KBM-7 (cell line): ENCODE data around the gene KLF4.
"Not testable (repeated sequence)": the region's sequence is repeated elsewhere in the genome, so short reads cannot be mapped to it uniquely, and the experiment has no call there.

Experiments
- DNase-seq: peaks from one replicate; pipeline ENCODE4 v3.0.0-alpha.2; 2015
- in situ Hi-C: fragments of 300-500 bp; cut with MboI; formaldehyde crosslinking; loops from 2 replicates; pipeline ENCODE4 v1.14.3; 2020; ENCODE audit warnings: low sequenced_read_pairs, low pct_unique_long_range_greater_than_20kb, mixed read lengths

KLF4 gene

DNA sequence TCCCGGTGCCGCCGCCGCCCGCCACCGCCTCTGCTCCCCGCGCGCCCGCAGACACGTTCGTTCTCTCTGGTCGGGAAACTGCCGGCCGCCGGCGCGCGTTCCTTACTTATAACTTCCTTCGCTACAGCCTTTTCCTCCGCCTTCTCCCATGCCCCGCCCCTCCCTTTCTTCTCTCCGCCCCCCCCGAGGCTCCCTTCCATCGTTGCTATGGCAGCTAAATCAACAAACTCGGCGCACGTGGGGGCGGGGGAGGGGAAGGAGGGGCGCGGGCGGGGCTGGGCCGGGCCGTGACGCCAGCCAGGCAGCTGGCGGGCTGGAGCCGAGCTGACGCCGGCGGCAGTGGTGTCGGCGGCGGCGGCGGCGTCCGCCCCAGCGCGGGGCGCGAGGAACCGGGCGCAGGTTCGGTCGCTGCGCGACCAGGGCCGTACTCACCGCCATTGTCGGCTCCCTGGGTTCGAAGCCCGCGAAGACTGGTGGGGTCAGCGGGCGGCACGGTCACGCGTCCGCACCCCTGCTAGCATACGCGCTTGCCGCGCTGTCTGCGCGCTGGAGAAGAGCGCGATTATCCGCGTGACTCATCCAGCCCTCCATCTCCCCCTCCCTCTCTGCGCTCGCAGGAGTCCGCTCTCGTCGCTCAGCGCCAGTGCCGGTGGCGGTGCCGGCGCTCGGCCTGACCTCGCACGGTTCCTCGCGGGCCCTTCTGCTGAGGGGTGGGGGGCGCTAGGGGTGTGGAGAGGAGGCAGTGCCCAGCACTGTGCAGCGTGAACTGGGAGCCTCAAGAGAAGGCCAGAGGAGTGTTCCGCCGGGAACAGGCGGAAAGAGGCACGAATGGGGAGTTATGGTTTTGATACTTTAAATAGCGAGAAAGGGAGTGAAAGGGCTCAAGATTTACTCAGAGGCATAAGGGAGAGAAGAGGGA, at the start of gene KLF4:
KLF4 (minus strand) TSS at position 83 of the 919 bp plus-strand sequence. CDS start 597 bp downstream, outside the sequence.
- DNase-seq, result peak; percentile 54
- in situ Hi-C loops, result no loop called here

DNA sequence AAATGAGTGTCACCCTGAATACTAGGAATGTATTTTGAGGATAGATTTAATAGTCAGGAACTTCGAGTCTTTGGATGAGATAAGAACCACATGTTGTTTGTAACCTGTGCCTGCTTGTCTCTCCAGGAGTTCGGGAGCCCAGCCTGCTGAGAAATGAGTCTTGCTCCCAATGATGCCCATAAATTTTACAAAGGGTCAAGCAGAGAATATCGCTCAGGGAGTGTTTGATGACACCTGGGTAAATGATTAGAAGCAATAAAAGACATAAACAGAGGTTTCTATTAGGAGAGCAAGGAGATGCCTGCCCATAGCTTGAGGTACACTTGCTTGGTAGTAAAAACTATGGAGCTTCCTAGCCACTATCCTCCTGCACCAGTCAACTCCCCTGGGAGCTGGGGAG, 46.9 kb upstream of the KLF4 start:
- no peak for DNase-seq
- in situ Hi-C loops, result no loop called here

DNA sequence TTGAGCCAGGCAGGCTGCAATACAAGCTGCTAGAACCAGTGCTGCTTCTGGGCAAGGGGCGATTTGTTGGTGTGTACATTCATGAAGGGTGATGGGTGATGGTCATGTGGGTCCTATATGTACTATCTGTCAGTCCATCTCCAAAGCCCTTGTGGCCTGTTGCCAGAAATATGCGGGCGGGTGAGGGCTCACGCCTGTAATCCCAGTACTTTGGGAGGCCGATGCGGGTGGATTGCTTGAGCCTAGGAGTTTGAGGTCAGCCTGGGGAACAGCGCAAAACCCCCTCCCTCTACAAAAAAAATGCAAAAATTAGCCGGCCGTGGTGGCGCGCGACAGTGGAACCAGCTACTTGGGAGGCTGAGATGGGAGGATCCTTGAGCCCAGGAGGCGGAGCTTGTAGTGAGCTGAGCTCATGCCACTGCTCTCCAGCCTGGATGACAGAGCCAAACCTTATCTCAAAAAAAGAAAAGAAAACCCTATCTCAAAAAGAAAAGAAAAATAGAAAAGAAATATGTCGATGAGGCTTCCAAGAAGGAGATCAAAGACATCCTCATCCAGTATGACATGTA, 45.0 kb upstream of the KLF4 start:
- no peak for DNase-seq
- in situ Hi-C loops, result no loop called here

DNA sequence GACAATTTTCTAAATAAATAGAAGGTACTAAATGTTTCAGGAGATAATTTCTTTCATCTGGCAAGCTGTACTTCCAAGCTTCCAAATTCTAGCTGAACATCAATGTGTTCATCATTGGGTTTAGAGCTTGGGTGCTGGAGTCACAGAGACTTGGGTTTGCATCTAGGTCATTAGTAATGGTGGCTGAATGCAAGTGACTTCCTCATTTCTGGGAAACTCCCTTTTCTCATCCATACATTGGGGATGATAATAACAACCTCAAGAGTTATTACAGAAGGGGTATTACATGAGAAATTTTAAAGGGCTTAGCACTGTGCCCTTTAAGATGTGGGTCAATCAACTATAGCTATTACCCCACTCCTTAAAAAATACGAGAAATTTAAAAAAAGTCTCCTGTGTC, 41.1 kb upstream of the KLF4 start:
- DNase-seq, result no peak
- in situ Hi-C loops, result no loop called here

DNA sequence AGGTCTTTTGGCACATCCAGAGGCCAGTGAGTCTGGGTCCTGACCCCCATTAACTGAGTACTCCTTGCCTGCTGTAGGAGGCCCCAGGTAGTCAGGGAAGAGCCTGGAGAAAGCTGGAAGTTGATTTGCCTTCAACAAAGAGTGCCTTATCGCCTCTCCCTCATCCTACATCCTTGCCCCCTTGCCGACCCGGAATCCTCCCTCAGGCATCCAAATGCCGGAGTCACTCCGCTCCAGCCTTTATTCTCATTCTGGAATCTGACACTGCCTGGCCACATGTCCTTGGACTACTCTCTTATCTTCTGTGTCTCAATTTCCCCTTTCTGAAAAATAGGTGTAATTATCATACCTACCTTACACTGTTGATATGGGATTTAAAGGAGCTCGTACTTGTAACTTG, 39.1 kb upstream of the KLF4 start:
- in situ Hi-C loops, result no loop called here
- DNase-seq, result no peak

DNA sequence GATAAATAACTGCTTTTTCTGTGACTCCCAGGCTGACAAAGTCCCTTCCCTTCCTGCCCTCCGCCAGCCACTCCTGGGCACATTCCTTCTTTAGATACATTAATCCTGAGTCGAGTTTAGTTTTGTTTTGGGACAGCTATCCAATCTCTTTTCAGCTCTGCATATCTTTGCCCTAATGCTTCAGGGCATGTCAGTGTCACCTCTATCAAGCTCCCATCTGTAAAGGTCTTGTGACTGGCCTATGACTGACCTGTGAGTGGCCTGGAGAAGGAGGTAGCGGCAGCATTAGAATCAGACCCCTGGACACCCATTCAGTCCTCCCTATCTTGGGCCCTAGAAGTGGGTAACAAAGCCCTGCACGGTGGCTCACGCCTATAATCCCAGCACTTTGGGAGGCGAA, 34.0 kb upstream of the KLF4 start:
- no peak for DNase-seq
- in situ Hi-C loops, result no loop called here

DNA sequence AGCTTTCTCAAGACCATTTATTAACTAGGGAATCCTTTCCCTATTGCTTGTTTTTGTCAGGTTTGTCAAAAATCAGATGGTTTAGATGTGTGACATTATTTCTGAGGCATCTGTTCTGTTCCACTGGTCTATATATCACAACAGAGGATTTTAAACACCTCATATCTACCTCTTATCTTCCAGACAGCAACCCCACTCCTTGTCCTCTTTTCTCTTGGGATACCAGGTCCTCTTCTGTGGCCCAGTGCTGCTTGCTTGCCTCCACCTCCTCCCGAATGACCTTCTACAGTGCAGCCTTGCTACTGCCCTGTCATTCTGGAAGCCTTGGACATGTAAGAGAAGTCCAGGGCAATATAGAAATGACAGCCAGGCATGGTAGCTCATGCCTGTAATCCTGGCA, 30.6 kb upstream of the KLF4 start:
- DNase-seq, result no peak
- in situ Hi-C loops, result no loop called here

DNA sequence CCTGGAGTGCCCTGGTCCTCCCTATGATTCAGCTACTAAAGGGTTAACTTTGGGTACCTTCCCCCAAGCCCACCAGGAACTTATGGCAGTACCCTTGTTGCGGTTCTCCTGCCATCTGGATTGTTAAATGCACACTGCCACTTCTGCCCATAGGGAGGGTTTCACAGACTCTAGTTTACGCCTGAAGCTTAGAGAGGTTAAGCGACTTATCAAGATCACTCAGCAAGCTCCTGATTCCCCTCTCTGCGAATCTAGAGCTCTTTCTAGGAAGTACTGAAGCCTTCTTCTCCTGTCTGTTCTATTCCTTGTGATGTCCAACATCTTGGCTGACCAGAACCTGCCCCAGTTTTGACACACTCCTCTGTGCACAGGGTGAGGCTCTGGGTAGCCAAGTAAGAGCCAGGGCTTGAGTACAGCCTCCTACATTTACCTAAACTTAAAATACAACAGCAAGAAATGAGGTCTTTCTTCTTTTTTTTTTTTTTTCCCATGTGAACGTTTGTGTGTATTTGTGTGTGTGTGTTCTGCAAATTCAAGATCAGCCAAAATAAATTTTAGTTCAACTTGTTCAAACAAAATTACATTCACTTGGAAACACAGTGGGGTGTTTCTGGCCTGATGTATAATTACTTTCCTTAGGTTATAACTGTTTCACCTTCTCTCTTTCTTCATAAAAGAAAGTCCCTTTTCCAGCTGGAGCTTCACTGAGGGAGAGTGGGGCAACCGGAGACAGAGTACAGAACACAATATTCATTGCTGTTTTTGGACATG, 28.7 kb upstream of the KLF4 start:
- in situ Hi-C loops, result no loop called here
- DNase-seq, result no peak

DNA sequence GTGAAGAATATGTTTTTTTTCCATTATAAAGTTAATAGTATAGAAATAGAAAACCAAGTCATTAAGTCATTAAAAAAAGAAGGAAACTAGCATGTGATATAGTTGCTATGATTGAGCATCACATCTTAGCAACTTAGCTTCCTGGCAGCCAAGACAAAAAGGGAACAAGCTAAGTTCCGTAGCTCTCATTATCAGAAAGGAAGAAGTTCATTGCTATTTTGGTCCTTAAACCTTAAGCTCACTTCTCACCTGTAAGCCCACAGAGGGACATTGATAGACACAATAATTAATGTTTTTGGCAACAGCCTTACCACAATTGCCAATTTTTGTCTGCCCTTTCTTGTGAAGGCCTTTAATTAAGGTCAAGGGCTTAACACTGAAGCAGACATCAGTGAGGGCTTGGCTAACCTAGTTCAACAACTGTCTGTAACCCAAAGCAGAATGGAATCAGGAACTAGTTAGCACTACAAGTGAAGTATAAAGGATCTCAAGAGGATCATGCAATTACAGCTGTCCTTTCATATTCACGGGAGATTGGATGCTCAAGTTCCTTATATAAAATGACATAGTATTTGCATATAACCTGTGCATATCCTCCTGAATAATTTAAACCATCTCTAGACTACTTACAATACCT, 24.0 kb upstream of the KLF4 start:
- in situ Hi-C loops, result no loop called here
- DNase-seq, result no peak

DNA sequence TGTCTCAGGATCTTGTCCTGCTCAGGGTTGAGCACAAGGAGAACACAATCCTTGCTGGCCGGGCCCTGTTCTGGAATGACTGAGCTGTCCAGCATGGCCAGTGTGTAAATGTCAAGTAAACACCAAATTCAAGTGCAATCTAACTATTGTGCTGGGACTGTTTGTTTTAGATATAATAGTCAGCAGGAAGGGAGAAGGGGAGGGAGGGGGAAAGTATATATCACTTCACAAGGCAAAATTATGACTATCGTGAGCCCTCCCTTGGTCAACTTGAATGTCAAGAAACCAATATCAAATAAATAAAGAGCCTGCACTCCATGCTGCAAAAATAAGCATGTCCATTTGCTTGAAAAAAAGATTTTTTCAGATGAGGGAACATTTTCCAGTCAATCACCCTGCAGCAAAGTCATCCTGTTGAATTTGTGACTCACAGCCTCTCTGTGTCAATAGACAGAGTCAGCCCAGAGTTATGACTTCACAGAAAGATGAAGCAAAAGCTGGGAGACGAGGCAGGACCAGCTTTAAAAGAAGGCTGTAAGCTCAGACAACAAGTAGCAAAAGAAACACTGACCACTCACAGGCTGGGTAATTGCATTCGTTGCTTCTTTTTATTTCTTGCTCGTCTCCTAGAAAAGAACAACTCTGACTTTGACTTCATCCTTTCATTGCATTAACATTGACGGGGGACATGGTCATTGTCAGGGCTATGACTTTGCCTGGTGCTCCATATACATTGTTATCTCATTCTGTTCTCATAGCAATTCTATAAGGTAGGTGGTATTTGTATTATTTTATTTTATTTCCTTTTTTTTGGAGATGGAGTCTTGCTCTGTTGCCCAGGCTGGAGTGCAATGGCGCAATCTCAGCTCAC, 15.3 kb upstream of the KLF4 start:
- DNase-seq, result no peak
- in situ Hi-C loops, result no loop called here

DNA sequence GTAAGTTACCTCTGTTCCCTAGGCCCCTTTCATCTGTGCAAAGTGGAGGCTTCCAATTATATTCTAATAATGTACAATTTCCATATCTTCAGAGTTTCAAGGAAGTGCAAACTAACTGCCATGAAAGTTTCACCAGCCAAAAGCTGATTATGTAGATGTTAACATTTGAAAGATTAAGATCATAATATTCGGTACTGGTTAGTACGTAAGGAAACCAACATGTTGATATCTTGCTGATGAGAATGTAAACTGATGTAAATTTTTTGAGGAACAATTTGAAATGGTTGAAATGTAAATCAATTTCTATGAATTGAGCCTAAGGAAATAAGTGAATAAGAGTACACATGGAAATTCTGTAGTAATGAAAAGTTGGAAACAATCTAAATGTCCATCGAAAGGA, 12.9 kb upstream of the KLF4 start:
- no peak for DNase-seq
- in situ Hi-C loops, result no loop called here

DNA sequence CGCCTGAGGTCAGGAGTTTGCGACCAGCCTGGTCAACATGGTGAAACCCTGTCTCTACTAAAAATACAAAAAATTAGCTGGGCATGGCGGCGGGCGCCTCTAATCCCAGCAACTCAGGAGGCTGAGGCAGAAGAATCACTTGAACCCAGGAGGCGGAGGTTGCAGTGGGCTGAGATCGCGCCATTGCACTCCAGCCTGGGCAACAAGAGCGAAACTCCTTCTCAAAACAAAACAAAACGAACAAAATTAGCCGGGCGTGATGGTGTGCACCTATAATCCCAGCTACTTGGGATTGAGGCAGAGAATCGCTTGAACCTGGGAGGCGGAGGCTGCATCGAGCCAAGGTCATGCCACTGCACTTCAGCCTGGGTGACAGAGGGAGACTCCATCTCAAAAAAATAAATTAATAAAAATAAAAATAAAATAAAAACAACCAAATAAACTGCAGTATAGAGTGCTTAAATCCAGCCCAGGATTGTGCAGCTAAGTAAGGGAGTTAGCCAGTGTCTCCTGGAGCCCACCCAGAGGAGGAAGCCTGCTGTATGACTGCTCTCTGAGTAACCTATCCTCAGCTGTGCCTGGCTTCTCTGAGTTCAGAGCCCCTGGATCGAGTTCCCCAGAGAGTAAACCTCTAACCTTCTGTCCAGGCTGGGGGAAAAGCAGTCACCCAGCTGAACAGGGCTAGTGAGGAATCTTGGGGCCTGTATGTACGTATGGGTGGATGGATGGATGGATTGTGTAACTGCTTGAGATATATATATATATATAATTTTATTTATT, 11.0 kb upstream of the KLF4 start:
- in situ Hi-C loops, DNase-seq: not testable (repeated sequence)

DNA sequence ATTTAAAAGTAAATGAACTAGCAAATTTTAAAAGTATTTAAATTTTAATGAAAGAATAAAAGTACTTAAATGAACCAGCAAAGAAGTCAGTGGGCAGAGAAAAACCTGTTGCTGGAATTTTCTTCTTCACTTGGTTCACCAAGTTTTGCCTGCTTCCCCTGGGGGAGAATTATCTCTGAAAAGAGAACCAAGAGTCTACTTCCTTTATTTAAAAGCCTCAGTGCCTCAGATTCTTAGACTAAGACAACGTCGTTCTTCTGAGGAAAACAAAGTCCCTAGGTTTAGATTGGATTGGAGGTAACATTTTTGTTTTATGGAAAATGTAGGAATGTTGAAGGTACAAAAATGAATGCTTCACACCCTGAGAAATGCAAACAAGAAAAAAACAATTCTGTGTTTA, 7.4 kb upstream of the KLF4 start:
- in situ Hi-C loops, result no loop called here
- DNase-seq, result no peak

DNA sequence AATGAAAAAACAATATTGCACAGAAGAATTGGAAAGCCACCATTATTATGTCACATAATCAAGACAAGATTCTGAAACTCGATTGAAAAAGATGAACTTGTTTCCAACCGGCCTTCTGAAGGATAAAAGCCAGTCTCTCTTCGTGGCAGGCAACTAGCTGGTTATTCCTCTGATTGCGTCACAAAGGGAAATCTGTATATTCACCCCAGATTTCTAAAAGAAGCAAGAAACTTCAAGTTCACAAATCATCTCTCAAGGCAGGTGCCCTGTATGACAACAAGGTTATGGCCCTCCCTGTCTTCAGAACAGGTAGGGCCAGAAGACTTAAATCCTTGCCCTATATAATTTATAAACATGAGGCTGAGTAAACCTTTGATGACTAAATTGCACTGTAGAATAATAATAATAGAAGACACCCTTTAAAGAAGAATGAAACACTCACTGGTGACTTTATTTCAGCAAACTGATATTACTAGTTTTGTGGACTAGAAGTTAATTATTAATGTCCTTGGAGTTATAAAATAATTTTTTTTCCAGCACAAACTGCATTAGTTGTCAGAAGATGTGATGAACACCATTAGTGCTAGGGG, 2.9 kb upstream of the KLF4 start:
- DNase-seq, result no peak
- in situ Hi-C loops, result no loop called here

DNA sequence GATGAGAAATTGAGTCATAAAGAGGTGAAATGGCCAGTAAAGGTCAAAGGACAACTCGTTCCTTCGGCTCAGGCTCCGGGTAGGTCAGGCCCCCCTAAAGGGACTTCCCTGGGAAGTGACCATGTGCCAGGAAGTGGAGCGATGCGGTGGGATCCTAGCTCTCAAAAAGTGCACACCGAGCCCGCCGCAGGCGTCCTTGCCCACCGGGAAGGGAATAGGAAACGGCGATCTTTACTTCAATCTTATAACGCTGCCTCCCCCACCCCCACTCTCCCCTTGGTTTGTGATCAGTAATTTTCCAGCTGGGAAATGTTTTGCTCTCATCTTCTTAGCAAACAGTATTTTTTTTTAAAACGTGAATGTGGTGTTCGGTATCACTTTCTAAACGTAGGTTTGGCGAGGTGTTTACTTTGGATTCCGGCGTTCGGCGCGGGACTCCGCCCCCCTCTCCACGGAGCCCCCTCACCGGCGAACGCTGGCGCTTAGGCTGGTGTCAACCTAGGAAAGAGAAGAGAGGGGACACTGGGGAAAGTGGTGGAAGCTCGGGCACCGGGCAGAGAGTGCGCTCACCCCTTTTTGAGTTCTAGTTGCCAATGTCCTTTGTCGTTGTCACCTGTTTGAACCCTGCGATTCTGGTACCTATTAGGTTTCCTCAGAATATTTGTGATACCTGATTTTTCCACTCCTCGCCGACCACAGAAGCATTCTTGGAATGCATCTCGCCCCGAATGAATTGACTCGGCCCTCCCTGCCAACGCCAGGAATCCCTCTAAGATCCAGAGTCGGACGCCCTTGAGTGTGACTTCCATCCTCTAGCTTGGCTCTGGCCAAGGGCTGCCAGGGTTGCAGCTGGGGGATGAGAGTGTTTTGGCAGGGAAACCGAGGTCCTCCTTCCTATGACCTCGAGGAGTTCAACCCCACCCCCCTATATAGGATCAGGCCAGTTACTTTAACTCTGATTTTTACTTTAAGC, 1.8 kb upstream of the KLF4 start:
- in situ Hi-C loops, result no loop called here
- DNase-seq, result no peak

DNA sequence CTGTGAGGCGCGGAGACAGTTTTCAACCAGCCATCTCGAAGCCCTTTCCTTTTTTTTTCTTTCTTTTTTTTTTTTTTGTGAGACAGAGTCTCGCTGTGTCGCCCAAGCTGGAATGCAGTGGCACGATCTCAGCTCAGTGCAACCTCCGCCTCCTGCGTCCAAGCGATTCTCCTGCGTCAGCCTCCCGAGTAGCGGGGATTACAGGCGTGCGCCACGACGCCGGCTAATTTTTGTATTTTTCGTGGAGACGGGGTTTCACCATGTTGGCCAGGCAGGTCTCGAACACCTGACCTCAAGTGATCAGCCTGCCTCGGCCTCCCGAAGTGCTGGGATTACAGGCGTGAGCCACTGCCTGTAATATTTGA, 1.0 kb upstream of the KLF4 start:
- in situ Hi-C loops, DNase-seq: not testable (repeated sequence)
